ENCODE measurements around the gene VPS16. TPM values are rescaled to one million over a fixed set of nuclear protein-coding genes. Genes with fewer than 3 reads are reported as not detected.
"Not testable (repeated sequence)": the region's sequence is repeated elsewhere in the genome, so short reads cannot be mapped to it uniquely, and the experiment has no call there.

The VPS16 gene
- total RNA-seq, 4 donors from 2014 or later, result 26.7 to 44.9 (median 43.4) TPM

DNA sequence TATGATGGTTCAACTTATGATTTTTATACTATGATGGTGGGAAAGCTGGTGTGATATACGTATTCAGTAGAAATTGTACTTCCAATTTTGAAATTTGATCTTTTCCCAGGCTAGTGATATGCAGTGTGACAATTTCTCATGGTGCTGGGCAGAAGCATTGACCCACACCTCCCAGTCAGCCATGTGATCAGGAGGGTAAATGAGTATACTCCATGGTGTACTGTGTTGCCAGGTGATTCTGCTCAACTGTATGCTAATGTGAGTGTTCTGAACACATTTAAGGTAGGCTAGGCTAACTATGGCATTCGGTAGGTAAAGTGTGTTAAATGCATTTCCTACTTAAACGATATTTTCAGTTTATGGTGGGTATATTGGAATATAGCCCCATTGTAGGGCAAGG is 51.8 kb downstream of the VPS16 start:
- WGBS, 2 donors, result 93 to 95% methylated on average over 3 of the region's 3 CpGs
- H3K9me3 ChIP-seq, result no peaks in the 10 kb centered on the region
- peaks cover 4 to 13% of the 10 kb centered on the region in 2 donors for H3K4me1 ChIP-seq
- DNase-seq, result no peak
- no peaks in the 10 kb centered on the region for H3K27me3 ChIP-seq
- no peak overlapping the region for H3K27ac ChIP-seq
- TF ChIP-seq, protein P1, sequence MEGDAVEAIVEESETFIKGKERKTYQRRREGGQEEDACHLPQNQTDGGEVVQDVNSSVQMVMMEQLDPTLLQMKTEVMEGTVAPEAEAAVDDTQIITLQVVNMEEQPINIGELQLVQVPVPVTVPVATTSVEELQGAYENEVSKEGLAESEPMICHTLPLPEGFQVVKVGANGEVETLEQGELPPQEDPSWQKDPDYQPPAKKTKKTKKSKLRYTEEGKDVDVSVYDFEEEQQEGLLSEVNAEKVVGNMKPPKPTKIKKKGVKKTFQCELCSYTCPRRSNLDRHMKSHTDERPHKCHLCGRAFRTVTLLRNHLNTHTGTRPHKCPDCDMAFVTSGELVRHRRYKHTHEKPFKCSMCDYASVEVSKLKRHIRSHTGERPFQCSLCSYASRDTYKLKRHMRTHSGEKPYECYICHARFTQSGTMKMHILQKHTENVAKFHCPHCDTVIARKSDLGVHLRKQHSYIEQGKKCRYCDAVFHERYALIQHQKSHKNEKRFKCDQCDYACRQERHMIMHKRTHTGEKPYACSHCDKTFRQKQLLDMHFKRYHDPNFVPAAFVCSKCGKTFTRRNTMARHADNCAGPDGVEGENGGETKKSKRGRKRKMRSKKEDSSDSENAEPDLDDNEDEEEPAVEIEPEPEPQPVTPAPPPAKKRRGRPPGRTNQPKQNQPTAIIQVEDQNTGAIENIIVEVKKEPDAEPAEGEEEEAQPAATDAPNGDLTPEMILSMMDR (IDR thresholded peaks at IDR 0.05), result no peak
- intact Hi-C loops (cut with DNase I), result no loop called here
- no peak overlapping the region for H3K4me3 ChIP-seq (replicated peaks in 1 of 3)
- H3K36me3 ChIP-seq, result no peaks in the 10 kb centered on the region

GRCh38 chr20:2894221-2894620 is 53.7 kb downstream of the VPS16 start:
- 91 to 95% methylated on average over 2 of the region's 2 CpGs for WGBS, 2 donors
- Histone ChIP-seq H3K9me3 (no peaks in the 10 kb centered on the region), H3K27ac (no peak overlapping the region), H3K27me3 (no peaks in the 10 kb centered on the region), H3K36me3 (no peaks in the 10 kb centered on the region), H3K4me3 (replicated peaks in 1 of 3) (no peak overlapping the region), H3K4me1 (peaks cover 0 to 9% of the 10 kb centered on the region in 2 donors)
- no peak for DNase-seq
- TF ChIP-seq, protein P1 (IDR thresholded peaks at IDR 0.05), result no peak
- no peak for TF ChIP-seq POLR2A (IDR thresholded peaks at IDR 0.05)
- intact Hi-C loops (cut with DNase I), result no loop called here

DNA sequence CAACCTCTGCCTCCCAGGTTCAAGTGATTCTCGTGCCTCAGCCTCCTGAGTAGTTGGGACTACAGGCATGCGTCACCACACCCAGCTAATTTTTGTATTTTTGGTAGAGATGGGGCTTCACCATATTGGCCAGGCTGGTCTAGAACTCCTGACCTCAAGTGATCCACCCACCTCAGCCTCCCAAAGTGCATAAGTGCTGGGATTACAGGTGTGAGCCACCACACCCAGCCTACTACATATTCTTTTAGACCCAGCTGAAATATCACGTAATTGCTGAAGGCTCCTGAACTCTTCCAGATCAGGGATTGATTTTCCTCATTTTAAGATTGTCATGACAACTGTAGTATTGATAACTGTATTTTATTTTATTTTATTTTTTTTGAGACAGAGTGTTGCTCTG is 54.6 kb downstream of the VPS16 start:
- WGBS, 2 donors, result 97 to 98% methylated on average over 3 of the region's 3 CpGs
- intact Hi-C loops (cut with DNase I); H3K9me3 ChIP-seq; H3K4me1 ChIP-seq; DNase-seq; H3K27ac ChIP-seq; H3K36me3 ChIP-seq; H3K27me3 ChIP-seq; H3K4me3 ChIP-seq (replicated peaks in 1 of 3): not testable (repeated sequence)

GRCh38 chr20:2899243-2899642 is 58.7 kb downstream of the VPS16 start:
- Histone ChIP-seq H3K4me1 (no peaks in the 10 kb centered on the region), H3K27ac (no peak overlapping the region), H3K4me3 (replicated peaks in 1 of 3) (no peak overlapping the region), H3K9me3 (no peaks in the 10 kb centered on the region), H3K27me3 (no peaks in the 10 kb centered on the region), H3K36me3 (no peaks in the 10 kb centered on the region)
- no peak for DNase-seq
- TF ChIP-seq POLR2A (IDR thresholded peaks at IDR 0.05), result no peak
- TF ChIP-seq, protein P1 (IDR thresholded peaks at IDR 0.05), result no peak
- 93 to 96% methylated on average over 3 of the region's 3 CpGs for WGBS, 2 donors
- intact Hi-C loops (cut with DNase I), result no loop called here

DNA sequence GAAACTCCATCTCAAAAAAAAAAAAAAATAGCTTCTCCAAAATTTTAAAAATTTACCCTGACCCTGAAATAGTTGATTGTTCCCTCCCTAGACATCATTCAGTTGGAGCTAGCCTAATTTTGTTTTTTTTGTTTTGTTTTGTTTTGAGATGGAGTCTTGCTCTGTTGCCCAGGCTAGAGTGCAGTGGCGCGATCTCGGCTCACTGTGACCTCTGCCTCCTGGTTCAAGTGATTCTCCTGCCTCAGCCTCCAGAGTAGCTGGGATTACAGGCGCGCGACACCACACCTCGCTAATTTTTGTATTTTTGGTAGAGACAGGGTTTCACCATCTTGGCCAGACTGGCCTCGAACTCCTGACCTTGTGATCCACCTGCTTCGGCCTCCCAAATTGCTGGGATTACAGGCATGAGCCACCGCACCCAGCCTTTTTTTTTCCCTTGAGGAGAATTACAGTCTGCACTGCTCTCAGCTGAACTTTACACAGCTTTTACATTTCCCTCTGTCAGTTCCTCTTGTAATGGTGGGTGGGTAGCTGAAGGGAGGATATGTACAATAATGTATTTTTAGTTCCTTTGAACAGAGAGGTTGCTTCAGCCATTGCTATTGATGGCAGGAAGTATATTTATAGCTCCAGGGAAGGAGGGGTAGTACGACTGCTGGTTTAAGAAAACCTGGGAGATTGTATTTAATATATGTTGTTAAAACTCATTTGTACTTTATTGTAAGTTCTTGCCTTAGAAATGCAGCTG is 60.5 kb downstream of the VPS16 start:
- Histone ChIP-seq H3K36me3 (no peaks in the 10 kb centered on the region), H3K4me3 (replicated peaks in 1 of 3) (no peak overlapping the region), H3K9me3 (no peaks in the 10 kb centered on the region), H3K4me1 (no peaks in the 10 kb centered on the region), H3K27me3 (no peaks in the 10 kb centered on the region), H3K27ac (no peak overlapping the region)
- intact Hi-C loops (cut with DNase I), result no loop called here
- WGBS, 2 donors, result 85 to 90% methylated on average over 11 of the region's 11 CpGs
- TF ChIP-seq POLR2A (IDR thresholded peaks at IDR 0.05), result no peak
- TF ChIP-seq, protein P1 (IDR thresholded peaks at IDR 0.05), result no peak
- no peak for DNase-seq
